ENCODE data around the gene ZCWPW1. TPM values are rescaled to one million over a fixed set of nuclear protein-coding genes. Genes with fewer than 3 reads are reported as not detected.

ZCWPW1 gene
- total RNA-seq, 1 experiment from 2014 or later = 0.45 TPM

DNA sequence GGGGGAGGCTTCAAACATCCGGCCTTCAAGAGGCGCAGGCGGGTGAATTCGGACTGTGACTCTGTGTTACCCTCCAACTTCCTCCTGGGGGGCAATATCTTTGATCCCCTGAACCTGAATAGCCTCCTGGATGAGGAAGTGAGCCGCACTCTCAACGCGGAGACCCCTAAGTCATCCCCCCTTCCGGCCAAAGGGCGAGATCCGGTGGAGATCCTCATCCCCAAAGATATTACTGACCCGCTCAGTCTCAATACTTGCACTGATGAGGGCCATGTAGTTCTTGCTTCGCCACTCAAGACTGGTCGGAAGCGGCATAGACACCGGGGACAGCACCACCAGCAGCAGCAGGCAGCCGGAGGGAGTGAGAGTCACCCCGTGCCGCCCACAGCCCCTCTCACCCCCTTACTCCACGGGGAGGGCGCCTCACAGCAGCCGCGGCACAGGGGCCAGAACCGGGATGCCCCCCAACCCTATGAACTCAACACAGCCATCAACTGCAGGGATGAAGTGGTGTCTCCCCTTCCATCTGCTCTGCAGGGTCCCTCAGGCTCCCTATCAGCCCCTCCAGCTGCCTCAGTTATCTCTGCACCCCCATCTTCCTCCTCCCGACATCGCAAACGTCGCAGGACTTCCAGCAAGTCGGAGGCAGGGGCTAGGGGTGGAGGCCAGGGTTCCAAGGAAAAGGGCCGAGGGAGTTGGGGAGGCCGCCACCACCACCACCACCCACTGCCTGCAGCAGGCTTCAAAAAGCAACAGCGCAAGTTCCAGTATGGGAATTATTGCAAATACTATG is 2.2 kb upstream of the ZCWPW1 start:
- peak overlapping the region; percentile 99 for H3K27ac ChIP-seq (ENCODE audit: low read depth, low read length, poor library complexity, severe bottlenecking)
- H3K36me3 ChIP-seq (ENCODE audit: insufficient read depth, low read length, poor library complexity, severe bottlenecking) = peaks cover 41% of the 10 kb centered on the region
- BruUV-seq (replicated peaks) = no TSS peak
- ChIA-PET CTCF (no interaction called here), POLR2A (ENCODE audit: low non-redundant PET) (interaction anchor here (0.6 to 0.7 kb wide), 2 partner anchors 33 to 282 kb away, joined by 3 to 4 read pairs; partner anchors contain the start of gene LAMTOR4)
- H3K27me3 ChIP-seq (replicated peaks; ENCODE audit: insufficient read depth, low read depth, low read length, poor library complexity) = no peaks in the 10 kb centered on the region
- peaks cover 4% of the 10 kb centered on the region for H3K9me3 ChIP-seq (ENCODE audit: low read depth, low read length, poor library complexity, severe bottlenecking)
- peak overlapping the region; percentile 93 for H3K4me3 ChIP-seq (ENCODE audit: low read depth, low read length, poor library complexity, severe bottlenecking)
- no peak for TF ChIP-seq CTCF (conservative IDR thresholded peaks at IDR 0.05; ENCODE audit: low read depth, low read length)
- TF ChIP-seq EZH2 (IDR thresholded peaks at IDR 0.05; ENCODE audit: borderline replicate concordance, low read depth, low read length, poor library complexity, severe bottlenecking) = no peak
- intact Hi-C loops (cut with micrococcal nuclease; ENCODE audit: unreplicated experiment) = no loop called here
- peaks cover 23% of the 10 kb centered on the region for H3K4me1 ChIP-seq (ENCODE audit: insufficient read depth, low read length, poor library complexity, severe bottlenecking)
- DNase-seq (ENCODE audit: low spot score) = no peak

GRCh38 chr7:100429637-100430492 is 1.4 kb upstream of the ZCWPW1 start, which contains the start of gene MEPCE:
Gene MEPCE (plus strand): TSS chr7:100429831. CDS start chr7:100430019, 188 bp downstream.
- CTCF ChIA-PET = interaction anchor here (0.6 to 1.3 kb wide), 2 partner anchors 313 to 436 kb away, joined by 3 to 4 read pairs; no protein-coding TSS in a partner anchor
- intact Hi-C loops (cut with micrococcal nuclease; ENCODE audit: unreplicated experiment) = no loop called here
- Histone ChIP-seq H3K9me3 (ENCODE audit: low read depth, low read length, poor library complexity, severe bottlenecking) (peaks cover 4% of the 10 kb centered on the region), H3K4me3 (ENCODE audit: low read depth, low read length, poor library complexity, severe bottlenecking) (peak within 1 kb of the TSS; percentile 93), H3K27ac (ENCODE audit: low read depth, low read length, poor library complexity, severe bottlenecking) (peak within 1 kb of the TSS; percentile 99), H3K27me3 (replicated peaks; ENCODE audit: insufficient read depth, low read depth, low read length, poor library complexity) (no peaks in the 10 kb centered on the region), H3K4me1 (ENCODE audit: insufficient read depth, low read length, poor library complexity, severe bottlenecking) (peaks cover 23% of the 10 kb centered on the region), H3K36me3 (ENCODE audit: insufficient read depth, low read length, poor library complexity, severe bottlenecking) (peaks cover 40% of the 10 kb centered on the region)
- POLR2A ChIA-PET (ENCODE audit: low non-redundant PET) = interaction anchor here (0.6 to 0.7 kb wide), 2 partner anchors 33 to 281 kb away, joined by 3 to 4 read pairs; partner anchors contain the start of gene LAMTOR4
- TSS peak; percentile 55 for BruUV-seq (replicated peaks)
- DNase-seq (ENCODE audit: low spot score) = peak; percentile 98
- TF ChIP-seq EZH2 (IDR thresholded peaks at IDR 0.05; ENCODE audit: borderline replicate concordance, low read depth, low read length, poor library complexity, severe bottlenecking) = no peak
- no peak for TF ChIP-seq CTCF (conservative IDR thresholded peaks at IDR 0.05; ENCODE audit: low read depth, low read length)

- ChIA-PET CTCF (interaction anchor here (0.6 to 1.3 kb wide), 2 partner anchors 314 to 435 kb away, joined by 3 to 4 read pairs; no protein-coding TSS in a partner anchor), POLR2A (ENCODE audit: low non-redundant PET) (interaction anchor here (0.5 to 0.7 kb wide), 4 partner anchors 50 to 328 kb away, joined by 3 to 5 read pairs (median 3); no protein-coding TSS in a partner anchor)
- Histone ChIP-seq H3K27ac (ENCODE audit: low read depth, low read length, poor library complexity, severe bottlenecking) (peak overlapping the region; percentile 99), H3K36me3 (ENCODE audit: insufficient read depth, low read length, poor library complexity, severe bottlenecking) (peaks cover 32% of the 10 kb centered on the region), H3K27me3 (replicated peaks; ENCODE audit: insufficient read depth, low read depth, low read length, poor library complexity) (no peaks in the 10 kb centered on the region), H3K9me3 (ENCODE audit: low read depth, low read length, poor library complexity, severe bottlenecking) (peaks cover 4% of the 10 kb centered on the region), H3K4me3 (ENCODE audit: low read depth, low read length, poor library complexity, severe bottlenecking) (peak overlapping the region; percentile 93), H3K4me1 (ENCODE audit: insufficient read depth, low read length, poor library complexity, severe bottlenecking) (peaks cover 23% of the 10 kb centered on the region)
- no TSS peak for BruUV-seq (replicated peaks)
- DNase-seq (ENCODE audit: low spot score) = peak; percentile 99
- TF ChIP-seq EZH2 (IDR thresholded peaks at IDR 0.05; ENCODE audit: borderline replicate concordance, low read depth, low read length, poor library complexity, severe bottlenecking) (no peak), CTCF (conservative IDR thresholded peaks at IDR 0.05; ENCODE audit: low read depth, low read length) (no peak)
- intact Hi-C loops (cut with micrococcal nuclease; ENCODE audit: unreplicated experiment) = no loop called here
Measured at GRCh38 chr7:100428967-100429636, 599 bp upstream of the ZCWPW1 start.

Measured in A673 (cell line).